Prostate gland (tissue), 2 donors: ENCODE data around the gene RBPJ. TPM values are rescaled to one million over a fixed set of nuclear protein-coding genes. Genes with fewer than 3 reads are reported as not detected.

Experiments used
- DNase-seq: peaks from one replicate; pipeline ENCODE4 v3.0.0-alpha.2; 2019; ENCODE audit warnings: low spot score
- H3K27ac ChIP-seq, 2 donors: fragments of 200-600 bp; sonication (generic); 2 replicates each; pipeline ENCODE4 v1.5.1; 2017 to 2019
- H3K27me3 ChIP-seq: fragments of 200-600 bp; sonication (generic); replicated peaks from 2 replicates; pipeline ENCODE4 v1.5.1; 2019; ENCODE audit not compliant: insufficient read depth
- H3K36me3 ChIP-seq, 2 donors: fragments of 200-600 bp; sonication (generic); 1 replicate in 1 of 2; 2 replicates in 1 of 2; pipeline versions ENCODE4 v1.5.1 to v1.8.1; 2017 to 2019
- H3K4me1 ChIP-seq: fragments of 200-600 bp; sonication (generic); replicated peaks from 2 replicates; pipeline ENCODE4 v1.5.1; 2019
- H3K4me3 ChIP-seq, 2 donors: fragments of 200-600 bp; sonication (generic); 2 replicates each; pipeline ENCODE4 v1.5.1; 2017 to 2019
- H3K9me3 ChIP-seq: fragments of 200-600 bp; sonication (generic); 2 replicates; pipeline ENCODE4 v1.5.1; 2017
- POLR2A ChIP-seq: fragments of 450-650 bp; IDR thresholded peaks from one replicate; pipeline ENCODE4 v1.6.1; 2016; ENCODE audit warnings: antibody characterized with exemption, mild to moderate bottlenecking
- POLR2AphosphoS5 ChIP-seq: sonication (generic); formaldehyde crosslinking; IDR thresholded peaks from one replicate; pipeline ENCODE4 v1.6.1; 2017; ENCODE audit warnings: antibody characterized with exemption
- WGBS: methylation state at CpG from one replicate; pipeline ENCODE4 v1.1.5; 2018; 5-methylcytosine and 5-hydroxymethylcytosine counted together
- intact Hi-C: fragments of 100-400 bp; cut with DNase I; formaldehyde crosslinking; loops from one replicate; pipeline ENCODE4 v1.14.2; 2022
- total RNA-seq, 2 donors: library from RNA; depleted of rRNA; stranded (reverse); fragments of >200 nt; gene quantifications; one replicate each; pipeline ENCODE4 v1.1.0, GENCODE V29; 2016
- TF ChIP-seq, protein P1 (sequence below), 4 experiments: fragments of 200-600 bp in 2 of 4; fragments of 450-650 bp in 2 of 4; sonication (generic) in 2 of 4; IDR thresholded peaks; 1 replicate in 3 of 4; 2 replicates in 1 of 4; pipeline ENCODE4 v1.5.1; 2016 to 2019; ENCODE audit warnings: antibody characterized with exemption in 4 of 4, mild to moderate bottlenecking in 2 of 4, moderate library complexity in 2 of 4

RBPJ gene
- total RNA-seq, 2 donors from 2014 or later = 36.0 to 130 TPM

DNA sequence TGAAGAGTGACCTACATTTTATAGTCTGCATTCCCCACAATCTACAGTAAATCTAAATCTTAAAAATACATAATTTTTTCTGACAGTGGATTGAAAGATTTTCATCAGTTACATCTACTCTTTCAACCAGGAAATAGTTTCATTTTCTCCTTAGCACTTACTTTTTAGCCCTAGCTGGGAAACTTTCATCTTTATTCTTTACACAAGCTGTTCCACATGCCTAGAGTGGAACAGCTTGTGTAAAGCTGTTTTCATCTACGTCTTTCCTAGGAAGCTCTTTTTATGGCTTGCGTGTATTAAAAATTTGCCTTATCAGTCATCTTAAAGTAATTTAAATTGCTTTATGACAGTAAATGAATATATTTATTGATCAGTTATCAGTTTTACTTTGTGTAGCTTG lies 40.5 kb downstream of the RBPJ start:
- no peaks in the 10 kb centered on the region for H3K36me3 ChIP-seq
- intact Hi-C loops = no loop called here
- no peak overlapping the region for H3K4me3 ChIP-seq
- no peaks in the 10 kb centered on the region for H3K27me3 ChIP-seq
- H3K27ac ChIP-seq = no peak overlapping the region
- no peaks in the 10 kb centered on the region for H3K4me1 ChIP-seq
- 53% methylated on average over 2 of the region's 2 CpGs for whole genome bisulfite sequencing
- no peaks in the 10 kb centered on the region for H3K9me3 ChIP-seq
- no peak for TF ChIP-seq POLR2A
- no peak for TF ChIP-seq POLR2AphosphoS5
- TF ChIP-seq, protein P1, sequence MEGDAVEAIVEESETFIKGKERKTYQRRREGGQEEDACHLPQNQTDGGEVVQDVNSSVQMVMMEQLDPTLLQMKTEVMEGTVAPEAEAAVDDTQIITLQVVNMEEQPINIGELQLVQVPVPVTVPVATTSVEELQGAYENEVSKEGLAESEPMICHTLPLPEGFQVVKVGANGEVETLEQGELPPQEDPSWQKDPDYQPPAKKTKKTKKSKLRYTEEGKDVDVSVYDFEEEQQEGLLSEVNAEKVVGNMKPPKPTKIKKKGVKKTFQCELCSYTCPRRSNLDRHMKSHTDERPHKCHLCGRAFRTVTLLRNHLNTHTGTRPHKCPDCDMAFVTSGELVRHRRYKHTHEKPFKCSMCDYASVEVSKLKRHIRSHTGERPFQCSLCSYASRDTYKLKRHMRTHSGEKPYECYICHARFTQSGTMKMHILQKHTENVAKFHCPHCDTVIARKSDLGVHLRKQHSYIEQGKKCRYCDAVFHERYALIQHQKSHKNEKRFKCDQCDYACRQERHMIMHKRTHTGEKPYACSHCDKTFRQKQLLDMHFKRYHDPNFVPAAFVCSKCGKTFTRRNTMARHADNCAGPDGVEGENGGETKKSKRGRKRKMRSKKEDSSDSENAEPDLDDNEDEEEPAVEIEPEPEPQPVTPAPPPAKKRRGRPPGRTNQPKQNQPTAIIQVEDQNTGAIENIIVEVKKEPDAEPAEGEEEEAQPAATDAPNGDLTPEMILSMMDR (IDR thresholded peaks at IDR 0.05) = no peak
- no peak for DNase-seq

DNA sequence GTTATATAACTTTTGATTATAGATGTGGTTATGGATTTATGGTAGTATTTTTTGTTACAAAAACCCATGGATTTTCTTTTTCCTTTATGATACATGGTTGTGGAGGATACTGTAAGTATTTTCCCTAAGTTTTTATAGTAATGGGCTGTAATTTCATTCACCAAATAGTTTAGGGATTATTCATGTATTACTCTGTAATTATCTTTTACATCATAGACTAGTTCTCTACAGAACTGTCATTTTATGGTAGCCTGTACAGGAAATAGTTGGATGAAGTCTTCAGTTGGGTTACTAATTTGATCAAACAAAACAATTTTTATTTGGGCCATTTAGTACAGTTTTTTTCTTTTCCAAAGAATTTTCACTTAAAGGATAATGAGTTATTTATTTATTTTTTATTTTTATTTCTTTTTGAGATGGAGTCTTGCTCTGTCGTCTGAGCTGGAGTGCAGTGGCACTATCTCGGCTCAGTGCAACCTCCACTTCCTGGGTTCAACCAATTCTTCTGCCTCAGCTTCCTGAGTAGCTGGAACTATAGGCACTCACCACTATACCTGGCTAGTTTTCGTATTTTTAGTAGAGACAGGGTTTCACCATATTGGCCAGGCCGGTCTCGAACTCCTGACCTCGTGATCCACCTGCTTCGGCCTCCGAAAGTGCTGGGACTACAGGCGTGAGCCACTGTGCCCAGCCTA lies 42.1 kb downstream of the RBPJ start:
- H3K27ac ChIP-seq = no peak overlapping the region
- no peaks in the 10 kb centered on the region for H3K9me3 ChIP-seq
- H3K27me3 ChIP-seq = no peaks in the 10 kb centered on the region
- TF ChIP-seq POLR2A = no peak
- TF ChIP-seq, protein P1 (IDR thresholded peaks at IDR 0.05) = no peak
- no peak for TF ChIP-seq POLR2AphosphoS5
- 95% methylated on average over 9 of the region's 9 CpGs for WGBS
- no peaks in the 10 kb centered on the region for H3K4me1 ChIP-seq
- H3K36me3 ChIP-seq = no peaks in the 10 kb centered on the region
- intact Hi-C loops = no loop called here
- H3K4me3 ChIP-seq = no peak overlapping the region
- DNase-seq = no peak

DNA sequence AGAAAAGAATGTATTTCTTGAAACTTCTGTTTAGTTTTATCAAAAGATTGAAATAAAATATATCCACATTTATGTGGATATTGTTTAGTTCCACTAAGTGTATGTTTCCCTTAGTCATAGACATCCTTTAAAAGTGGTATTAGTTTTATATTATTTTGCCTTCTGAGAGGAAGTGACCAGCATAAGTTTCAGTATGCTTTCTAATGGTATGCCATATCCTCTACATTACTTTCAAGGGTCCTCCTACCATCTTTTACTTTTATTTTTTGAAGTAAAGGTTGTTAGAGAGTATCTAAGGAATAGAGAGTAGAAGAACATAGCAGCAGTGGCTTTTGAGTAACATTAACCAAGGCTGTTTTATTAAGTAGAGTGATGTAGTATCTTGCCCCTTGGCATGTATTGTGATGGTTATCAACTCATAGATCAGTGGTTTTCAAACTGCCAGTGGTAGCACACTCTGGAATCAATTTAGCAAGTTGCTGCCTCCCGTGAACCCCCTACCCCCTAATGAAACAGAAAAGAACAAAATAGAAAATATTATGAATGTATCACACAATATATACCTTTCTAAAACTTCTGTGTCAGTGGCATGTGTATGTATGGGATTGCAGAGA lies 44.8 kb downstream of the RBPJ start:
- TF ChIP-seq POLR2A (no peak), POLR2AphosphoS5 (no peak)
- TF ChIP-seq, protein P1 (IDR thresholded peaks at IDR 0.05) = no peak
- H3K36me3 ChIP-seq = no peaks in the 10 kb centered on the region
- intact Hi-C loops = no loop called here
- H3K4me1 ChIP-seq = no peaks in the 10 kb centered on the region
- H3K9me3 ChIP-seq = no peaks in the 10 kb centered on the region
- H3K4me3 ChIP-seq = no peak overlapping the region
- DNase-seq = no peak
- WGBS = 50% methylated on average over 1 of the region's 1 CpG
- no peak overlapping the region for H3K27ac ChIP-seq
- no peaks in the 10 kb centered on the region for H3K27me3 ChIP-seq

DNA sequence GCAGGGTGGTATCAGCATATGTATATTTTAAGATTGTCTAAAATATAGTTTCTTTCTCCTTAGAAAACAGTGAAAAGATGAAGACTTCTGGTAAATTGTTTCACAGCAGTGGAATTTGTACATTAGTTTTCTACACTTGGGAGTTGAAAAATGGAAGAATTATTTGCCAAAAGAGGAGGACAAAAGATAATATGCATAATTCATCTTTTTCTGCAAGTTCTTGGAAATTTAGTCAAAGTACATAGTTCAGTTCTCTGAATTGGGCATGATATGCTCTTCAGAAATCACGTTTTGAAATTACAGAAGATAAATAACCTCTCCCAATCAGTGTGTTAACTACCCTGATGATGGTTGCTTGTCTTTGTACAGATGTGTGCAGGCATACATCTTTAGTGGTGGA lies 47.0 kb downstream of the RBPJ start:
- H3K4me3 ChIP-seq = no peak overlapping the region
- H3K27me3 ChIP-seq = no peaks in the 10 kb centered on the region
- no peaks in the 10 kb centered on the region for H3K36me3 ChIP-seq
- WGBS = 54% methylated on average over 1 of the region's 1 CpG
- peaks cover 4% of the 10 kb centered on the region for H3K4me1 ChIP-seq
- intact Hi-C loops = no loop called here
- no peak overlapping the region for H3K27ac ChIP-seq
- TF ChIP-seq, protein P1 (IDR thresholded peaks at IDR 0.05) = no peak
- TF ChIP-seq POLR2A (no peak), POLR2AphosphoS5 (no peak)
- no peak for DNase-seq
- H3K9me3 ChIP-seq = no peaks in the 10 kb centered on the region

DNA sequence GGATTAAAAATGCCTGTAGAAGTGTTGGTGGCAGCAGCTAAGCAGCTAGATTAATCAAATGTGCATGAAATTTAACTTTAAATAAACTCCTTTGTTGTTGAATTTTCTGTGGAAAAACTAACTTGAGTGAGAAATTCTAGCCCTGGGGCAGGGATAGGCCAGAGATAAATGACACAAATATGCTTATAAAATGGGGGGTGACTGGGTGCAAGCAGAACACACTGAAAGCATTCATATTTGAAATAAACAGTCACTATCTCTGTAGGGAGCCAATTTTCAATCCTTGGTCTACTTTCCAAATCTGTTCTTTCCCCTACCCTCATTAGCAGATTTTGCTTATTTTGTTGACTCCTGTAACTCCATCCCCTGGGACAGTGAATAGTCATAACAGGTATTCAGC lies 47.9 kb downstream of the RBPJ start:
- DNase-seq = no peak
- TF ChIP-seq, protein P1 (IDR thresholded peaks at IDR 0.05) = no peak
- TF ChIP-seq POLR2A (no peak), POLR2AphosphoS5 (no peak)
- H3K27me3 ChIP-seq = no peaks in the 10 kb centered on the region
- intact Hi-C loops = no loop called here
- no peak overlapping the region for H3K4me3 ChIP-seq
- peaks cover 4% of the 10 kb centered on the region for H3K4me1 ChIP-seq
- no peaks in the 10 kb centered on the region for H3K9me3 ChIP-seq
- H3K27ac ChIP-seq = no peak overlapping the region
- H3K36me3 ChIP-seq = no peaks in the 10 kb centered on the region
